Esophagus muscularis mucosa (tissue), 3 donors: ENCODE data around the gene RBP3.

Experiments
- POLR2AphosphoS5 ChIP-seq, 2 donors: sonication (generic); formaldehyde crosslinking; IDR thresholded peaks; one replicate each; pipeline ENCODE4 v1.6.1; 2017; ENCODE audit warnings: antibody characterized with exemption in 2 of 2
- TF ChIP-seq, protein P1 (sequence below), 3 experiments: fragments of 200-600 bp in 2 of 3; fragments of 450-650 bp in 1 of 3; sonication (generic) in 2 of 3; IDR thresholded peaks; one replicate each; pipeline ENCODE4 v1.5.1; 2017 to 2019; ENCODE audit warnings: antibody characterized with exemption in 3 of 3, mild to moderate bottlenecking in 2 of 3, moderate library complexity in 1 of 3

DNA sequence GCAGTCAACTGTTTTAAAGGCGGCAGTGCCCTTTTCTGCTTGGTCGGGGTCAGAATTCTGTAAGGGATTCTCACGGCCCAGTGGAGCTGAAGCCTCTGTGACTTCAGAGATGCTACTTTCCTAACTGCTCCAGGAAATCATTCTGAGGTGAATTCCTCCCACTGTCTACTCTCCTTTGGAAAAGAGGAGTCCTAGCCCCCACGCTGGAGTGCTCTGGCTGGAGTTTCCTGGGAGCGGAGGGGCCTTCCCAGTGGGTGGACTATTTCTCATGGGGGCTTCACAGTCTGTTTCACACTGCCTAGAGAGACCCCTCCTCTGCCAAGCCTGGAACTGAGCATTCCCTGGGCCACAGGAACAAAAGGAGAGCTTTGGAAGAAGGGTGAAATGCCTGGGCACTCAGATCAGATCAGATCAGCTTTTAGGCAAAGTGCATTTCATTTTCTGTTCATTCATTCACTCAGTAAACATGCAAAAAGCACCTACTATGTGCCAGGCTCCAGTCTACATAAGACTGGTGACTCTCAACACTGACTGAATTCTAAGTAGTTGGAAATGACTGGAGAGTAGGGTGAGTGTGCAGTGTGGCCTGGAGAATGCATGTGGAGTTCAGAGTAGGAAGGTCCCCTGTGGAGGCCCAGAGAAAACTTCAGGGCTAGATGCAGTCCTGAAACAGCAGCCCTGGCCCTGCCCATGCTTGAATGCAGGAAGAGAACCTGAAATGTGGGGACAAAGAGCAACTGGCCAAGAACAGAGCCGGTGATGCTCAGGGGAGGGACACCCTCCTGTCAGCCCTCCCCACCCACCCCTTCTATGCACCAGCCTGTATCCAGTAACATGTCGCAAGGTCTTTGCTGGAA, 23.7 kb downstream of the RBP3 start:
- TF ChIP-seq POLR2AphosphoS5 (IDR thresholded peaks at IDR 0.05): no peak
- TF ChIP-seq, protein P1, sequence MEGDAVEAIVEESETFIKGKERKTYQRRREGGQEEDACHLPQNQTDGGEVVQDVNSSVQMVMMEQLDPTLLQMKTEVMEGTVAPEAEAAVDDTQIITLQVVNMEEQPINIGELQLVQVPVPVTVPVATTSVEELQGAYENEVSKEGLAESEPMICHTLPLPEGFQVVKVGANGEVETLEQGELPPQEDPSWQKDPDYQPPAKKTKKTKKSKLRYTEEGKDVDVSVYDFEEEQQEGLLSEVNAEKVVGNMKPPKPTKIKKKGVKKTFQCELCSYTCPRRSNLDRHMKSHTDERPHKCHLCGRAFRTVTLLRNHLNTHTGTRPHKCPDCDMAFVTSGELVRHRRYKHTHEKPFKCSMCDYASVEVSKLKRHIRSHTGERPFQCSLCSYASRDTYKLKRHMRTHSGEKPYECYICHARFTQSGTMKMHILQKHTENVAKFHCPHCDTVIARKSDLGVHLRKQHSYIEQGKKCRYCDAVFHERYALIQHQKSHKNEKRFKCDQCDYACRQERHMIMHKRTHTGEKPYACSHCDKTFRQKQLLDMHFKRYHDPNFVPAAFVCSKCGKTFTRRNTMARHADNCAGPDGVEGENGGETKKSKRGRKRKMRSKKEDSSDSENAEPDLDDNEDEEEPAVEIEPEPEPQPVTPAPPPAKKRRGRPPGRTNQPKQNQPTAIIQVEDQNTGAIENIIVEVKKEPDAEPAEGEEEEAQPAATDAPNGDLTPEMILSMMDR (IDR thresholded peaks at IDR 0.05): no peak
